OCI-LY7 (cell line): ENCODE data around the gene WDFY4. TPM values are rescaled to one million over a fixed set of nuclear protein-coding genes. Genes with fewer than 3 reads are reported as not detected.

Source experiments
- BruUV-seq: library from RNA; stranded (reverse); fragments of 400-500 nt; replicated peaks from 2 replicates; lab custom pipeline; 2021; lab: Mats Ljungman, UMichigan
- CTCF ChIA-PET: fragments of 300-600 bp; sonication (Branson Sonifier 250); formaldehyde crosslinking; loops from one replicate; lab custom pipeline; 2022; ENCODE audit warnings: antibody characterized with exemption; ENCODE audit not compliant: unreplicated experiment; lab: Charles Lee
- POLR2A ChIA-PET: fragments of 300-600 bp; sonication (Branson Sonifier 250); formaldehyde crosslinking; loops from one replicate; lab custom pipeline; 2022; ENCODE audit warnings: antibody characterized with exemption; lab: Charles Lee
- DNase-seq: peaks from one replicate; pipeline ENCODE4 v3.0.0-alpha.2; 2015; ENCODE audit warnings: low spot score
- H2AFZ ChIP-seq: fragments of 200-600 bp; sonication (generic), shearing (Covaris generic); 2 replicates; pipeline ENCODE4 v1.6.1; 2014; ENCODE audit warnings: mild to moderate bottlenecking, antibody characterized with exemption, low read length, moderate library complexity
- H3K27ac ChIP-seq: fragments of 200-600 bp; sonication (generic); 2 replicates; pipeline ENCODE4 v1.5.1; 2014; ENCODE audit warnings: mixed run types, low read depth, mild to moderate bottlenecking, moderate library complexity, low read length, inconsistent platforms; ENCODE audit not compliant: poor library complexity, severe bottlenecking
- H3K36me3 ChIP-seq: fragments of 200-600 bp; sonication (generic); 2 replicates; pipeline ENCODE4 v1.6.1; 2014; ENCODE audit warnings: mild to moderate bottlenecking, antibody characterized with exemption, low read length, moderate library complexity, mixed read lengths; ENCODE audit not compliant: insufficient read depth
- H3K4me1 ChIP-seq: fragments of 200-600 bp; sonication (generic); 2 replicates; pipeline ENCODE4 v1.5.1; 2014; ENCODE audit warnings: mild to moderate bottlenecking, low read length; ENCODE audit not compliant: insufficient read depth, poor library complexity, severe bottlenecking
- H3K4me2 ChIP-seq: fragments of 200-600 bp; sonication (generic); 2 replicates; pipeline ENCODE4 v1.6.1; 2014; ENCODE audit warnings: mild to moderate bottlenecking, low read length
- H3K4me3 ChIP-seq: fragments of 200-600 bp; sonication (generic); 2 replicates; pipeline ENCODE4 v1.5.1; 2014; ENCODE audit warnings: mild to moderate bottlenecking, low read depth, low read length; ENCODE audit not compliant: poor library complexity, severe bottlenecking
- H3K79me2 ChIP-seq: fragments of 200-600 bp; sonication (generic); 2 replicates; pipeline ENCODE4 v1.6.1; 2016; ENCODE audit warnings: low read depth, mild to moderate bottlenecking, low read length, moderate library complexity, mixed read lengths; ENCODE audit not compliant: insufficient read depth
- H3K9me2 ChIP-seq: fragments of 200-600 bp; sonication (generic); 2 replicates; pipeline ENCODE4 v1.6.1; 2016; ENCODE audit warnings: mild to moderate bottlenecking, low read length, mixed read lengths; ENCODE audit not compliant: insufficient read depth
- H3K9me3 ChIP-seq: fragments of 200-600 bp; sonication (generic); 2 replicates; pipeline ENCODE4 v1.6.1; 2014; ENCODE audit warnings: mild to moderate bottlenecking, mixed run types, low read length, mixed read lengths
- H4K20me1 ChIP-seq: fragments of 200-600 bp; sonication (generic); 2 replicates; pipeline ENCODE4 v1.6.1; 2014; ENCODE audit warnings: mild to moderate bottlenecking, antibody characterized with exemption, low read length, moderate library complexity, mixed read lengths; ENCODE audit not compliant: insufficient read depth
- CTCF ChIP-seq: fragments of 200-600 bp; sonication (generic); conservative IDR thresholded peaks from 2 replicates; pipeline ENCODE4 v1.5.1; 2014; ENCODE audit warnings: mild to moderate bottlenecking, antibody characterized with exemption, low read length, moderate library complexity, mixed read lengths
- EZH2phosphoT487 ChIP-seq: fragments of 200-600 bp; sonication (generic); IDR thresholded peaks from 2 replicates; pipeline ENCODE4 v1.6.1; 2018; ENCODE audit warnings: low read depth, borderline replicate concordance, mild to moderate bottlenecking, mixed run types, antibody characterized with exemption, low read length, moderate library complexity, mixed read lengths
- intact Hi-C: fragments of 100-400 bp; cut with micrococcal nuclease; formaldehyde crosslinking; loops from one replicate; pipeline ENCODE4 v1.10.0; 2022; ENCODE audit not compliant: unreplicated experiment
- total RNA-seq, 2 experiments: library from RNA; depleted of rRNA in 1 of 2; stranded (reverse); fragments of >200 nt in 1 of 2; shearing (Covaris generic) in 1 of 2; gene quantifications; 2 replicates each; pipeline ENCODE4 v1.2.3, GENCODE V29; 2014 to 2022

Gene WDFY4
- total RNA-seq, 2 experiments from 2014 or later, result 51.5 to 85.6 TPM

- Histone ChIP-seq H3K4me1 (peaks cover 63% of the 10 kb centered on the region), H3K4me2 (peak overlapping the region; percentile 86), H3K36me3 (no peaks in the 10 kb centered on the region; the same call in 1 of the 2 replicates), H3K9me3 (peaks cover 8% of the 10 kb centered on the region; the same call in 1 of the 2 replicates), H3K79me2 (peaks cover 18% of the 10 kb centered on the region; the same call in 1 of the 2 replicates), H2AFZ (peak overlapping the region; percentile 75), H3K9me2 (no peaks in the 10 kb centered on the region), H4K20me1 (no peaks in the 10 kb centered on the region), H3K4me3 (peak overlapping the region; percentile 47), H3K27ac (peak overlapping the region; percentile 97)
- TF ChIP-seq CTCF (no peak), EZH2phosphoT487 (no peak)
- CTCF ChIA-PET, result interaction anchor here (1.0 kb wide), 1 partner anchor 16 kb away, joined by 4 read pairs; the partner anchor contains the start of gene WDFY4
- intact Hi-C loops, result no loop called here
- no TSS peak for BruUV-seq
- peak; percentile 92 for DNase-seq
- POLR2A ChIA-PET, result interaction anchor here (0.8 to 1.1 kb wide), 3 partner anchors 11 to 26 kb away, joined by 3 to 4 read pairs (median 3); no protein-coding TSS in a partner anchor
These were observed 16.6 kb upstream of the WDFY4 start for GRCh38 chr10:48667960-48668590.

GRCh38 chr10:48670978-48671913, 13.4 kb upstream of the WDFY4 start:
- peak overlapping the region; percentile 65 for H3K4me3 ChIP-seq
- H3K27ac ChIP-seq, result peak overlapping the region; percentile 97
- H2AFZ ChIP-seq, result peak overlapping the region; percentile 42
- peaks cover 18% of the 10 kb centered on the region; the same call in 1 of the 2 replicates for H3K79me2 ChIP-seq
- peaks cover 78% of the 10 kb centered on the region for H3K4me1 ChIP-seq
- H4K20me1 ChIP-seq, result no peaks in the 10 kb centered on the region
- peak; percentile 96 for DNase-seq
- intact Hi-C loops, result loop anchor here (1.0 to 5.0 kb wide), 3 partner anchors 13 to 131 kb away; partner anchors contain the start of gene WDFY4
- H3K4me2 ChIP-seq, result peak overlapping the region; percentile 86
- H3K9me3 ChIP-seq, result no peaks in the 10 kb centered on the region; the same call in 1 of the 2 replicates
- TSS peak; percentile 79 for BruUV-seq
- TF ChIP-seq CTCF (no peak), EZH2phosphoT487 (no peak)
- ChIA-PET POLR2A (interaction anchor here (1.3 to 5.0 kb wide), 6 partner anchors 11 to 97 kb away, joined by 3 to 71 read pairs (median 6); partner anchors contain the start of gene WDFY4), CTCF (interaction anchor here (1.4 kb wide), 1 partner anchor 15 kb away, joined by 3 read pairs; no protein-coding TSS in a partner anchor)
- H3K36me3 ChIP-seq, result no peaks in the 10 kb centered on the region; the same call in 1 of the 2 replicates
- no peaks in the 10 kb centered on the region for H3K9me2 ChIP-seq
